Fibroblast of lung (primary cell): ENCODE measurements around the gene SPATA32. TPM values are rescaled to one million over a fixed set of nuclear protein-coding genes. Genes with fewer than 3 reads are reported as not detected.

Experiments
- DNase-seq, 2 donors: peaks; one replicate each; pipeline versions ENCODE4 v3.0.0 to v3.0.0-alpha.2; 2010; ENCODE audit warnings: low read depth in 2 of 2
- H2AFZ ChIP-seq: 2 replicates; pipeline ENCODE4 v1.5.1; 2012; ENCODE audit warnings: low read length, control low read depth, inconsistent platforms
- H3K27ac ChIP-seq: 2 replicates; pipeline ENCODE4 v1.5.1; 2011; ENCODE audit warnings: low read length, control low read depth; ENCODE audit not compliant: insufficient read depth
- H3K27me3 ChIP-seq: 2 replicates; pipeline ENCODE4 v1.5.1; 2011; ENCODE audit warnings: mild to moderate bottlenecking, low read length; ENCODE audit not compliant: control insufficient read depth, insufficient read depth
- H3K36me3 ChIP-seq: 2 replicates; pipeline ENCODE4 v1.5.1; 2011; ENCODE audit warnings: low read length; ENCODE audit not compliant: control insufficient read depth, insufficient read depth
- H3K4me1 ChIP-seq: 2 replicates; pipeline ENCODE4 v1.5.1; 2011; ENCODE audit warnings: low read length; ENCODE audit not compliant: control insufficient read depth, insufficient read depth; ENCODE audit errors: extremely low read depth
- H3K4me2 ChIP-seq: 2 replicates; pipeline ENCODE4 v1.5.1; 2011; ENCODE audit warnings: low read length, control low read depth; ENCODE audit not compliant: insufficient read depth; ENCODE audit errors: extremely low read depth
- H3K4me3 ChIP-seq, 4 experiments: fragments of 200-600 bp in 1 of 4; sonication (generic) in 1 of 4; replicated peaks in 1 of 4; 2 replicates each; pipeline ENCODE4 v1.5.1; 2011 to 2016; ENCODE audit warnings: low read length in 4 of 4, low read depth in 3 of 4, mild to moderate bottlenecking in 3 of 4, control low read depth in 2 of 4, inconsistent platforms in 1 of 4, mixed read lengths in 1 of 4; ENCODE audit not compliant: insufficient read depth in 1 of 4; ENCODE audit errors: control extremely low read depth in 1 of 4
- H3K79me2 ChIP-seq: 2 replicates; pipeline ENCODE4 v1.5.1; 2012; ENCODE audit warnings: mild to moderate bottlenecking, low read length, inconsistent platforms; ENCODE audit not compliant: control insufficient read depth, insufficient read depth
- H3K9ac ChIP-seq: 2 replicates; pipeline ENCODE4 v1.5.1; 2011; ENCODE audit warnings: mild to moderate bottlenecking, low read length, control low read depth; ENCODE audit not compliant: insufficient read depth
- H3K9me3 ChIP-seq: 2 replicates; pipeline ENCODE4 v1.5.1; 2012; ENCODE audit warnings: low read depth, low read length; ENCODE audit not compliant: control insufficient read depth, insufficient read depth
- H4K20me1 ChIP-seq: 2 replicates; pipeline ENCODE4 v1.5.1; 2011; ENCODE audit warnings: low read length; ENCODE audit not compliant: control insufficient read depth, insufficient read depth; ENCODE audit errors: extremely low read depth
- EZH2 ChIP-seq: IDR thresholded peaks from 2 replicates; pipeline ENCODE4 v1.5.1; 2012; ENCODE audit warnings: low read length, control low read depth, mild to moderate bottlenecking; ENCODE audit errors: missing control alignments
- polyA minus RNA-seq: library from RNA; depleted of rRNA, polyadenylated mRNA; stranded (reverse); fragments of >200 nt; gene quantifications from 2 replicates; pipeline ENCODE4 v1.2.3, GENCODE V29; 2011; ENCODE audit warnings: low replicate concordance
- polyA plus RNA-seq, 2 donors: library from polyadenylated mRNA; depleted of rRNA in 1 of 2; stranded (reverse) in 1 of 2; unstranded in 1 of 2; fragments of >200 nt; gene quantifications; 2 replicates each; pipeline ENCODE4 v1.2.1, GENCODE V29; 2011 to 2012; ENCODE audit warnings: missing spikeins in 1 of 2
- total RNA-seq: library from RNA; depleted of rRNA; stranded (reverse); fragments of >200 nt; gene quantifications from 2 replicates; pipeline ENCODE4 v1.2.1, GENCODE V29; 2014
- TF ChIP-seq, protein P1 (sequence below), 2 donors: IDR thresholded peaks in 1 of 2; conservative IDR thresholded peaks in 1 of 2; 1 replicate in 1 of 2; 2 replicates in 1 of 2; pipeline ENCODE4 v1.5.1; 2011 to 2012; ENCODE audit warnings: low read length in 2 of 2, control low read depth in 1 of 2, inconsistent platforms in 1 of 2, low read depth in 1 of 2, mild to moderate bottlenecking in 1 of 2

Gene SPATA32, protein sequence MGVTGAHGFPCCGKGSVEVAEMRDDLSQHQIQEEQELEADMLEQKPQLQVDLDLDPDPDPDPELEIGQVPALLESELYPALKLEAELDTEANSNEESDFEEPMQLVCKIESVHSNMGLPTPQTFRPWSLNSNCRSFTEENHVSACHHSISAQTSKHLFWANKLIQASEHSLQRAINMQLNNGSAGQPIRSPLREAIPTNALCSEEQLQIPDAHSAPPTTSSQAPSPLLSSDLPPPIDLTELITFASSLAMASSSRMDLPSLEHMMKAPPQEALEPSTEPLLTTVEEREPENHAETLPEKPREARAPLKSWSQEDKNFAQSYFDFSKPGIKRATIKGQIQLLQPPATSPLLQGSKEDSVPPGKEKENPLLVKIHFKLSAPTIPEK
- total RNA-seq: not detected in 2 replicates
- not detected in 2 replicates for polyA plus RNA-seq
- polyA plus RNA-seq (2012): not detected in 2 replicates
- polyA minus RNA-seq: not detected in 2 replicates

GRCh38 chr17:45261577-45262515, at the start of gene SPATA32:
SPATA32 (minus strand) TSS chr17:45262094; CDS start chr17:45262016, 78 bp downstream.
- Histone ChIP-seq H3K27me3 (peaks cover 10% of the 10 kb centered on the region), H3K4me1 (peaks cover 18% of the 10 kb centered on the region), H3K36me3 (peaks cover 10% of the 10 kb centered on the region), H3K79me2 (no peaks in the 10 kb centered on the region), H2AFZ (no peak within 1 kb of the TSS), H3K4me2 (peak within 1 kb of the TSS; percentile 84), H3K9ac (peak within 1 kb of the TSS; percentile 13), H3K27ac (no peak within 1 kb of the TSS), H3K4me3 (peak within 1 kb of the TSS; percentile 14 to 56 (median 42)), H3K9me3 (no peaks in the 10 kb centered on the region), H4K20me1 (no peaks in the 10 kb centered on the region)
- peak; percentile 19 to 31 for DNase-seq
- no peak for TF ChIP-seq EZH2
- TF ChIP-seq, protein P1, sequence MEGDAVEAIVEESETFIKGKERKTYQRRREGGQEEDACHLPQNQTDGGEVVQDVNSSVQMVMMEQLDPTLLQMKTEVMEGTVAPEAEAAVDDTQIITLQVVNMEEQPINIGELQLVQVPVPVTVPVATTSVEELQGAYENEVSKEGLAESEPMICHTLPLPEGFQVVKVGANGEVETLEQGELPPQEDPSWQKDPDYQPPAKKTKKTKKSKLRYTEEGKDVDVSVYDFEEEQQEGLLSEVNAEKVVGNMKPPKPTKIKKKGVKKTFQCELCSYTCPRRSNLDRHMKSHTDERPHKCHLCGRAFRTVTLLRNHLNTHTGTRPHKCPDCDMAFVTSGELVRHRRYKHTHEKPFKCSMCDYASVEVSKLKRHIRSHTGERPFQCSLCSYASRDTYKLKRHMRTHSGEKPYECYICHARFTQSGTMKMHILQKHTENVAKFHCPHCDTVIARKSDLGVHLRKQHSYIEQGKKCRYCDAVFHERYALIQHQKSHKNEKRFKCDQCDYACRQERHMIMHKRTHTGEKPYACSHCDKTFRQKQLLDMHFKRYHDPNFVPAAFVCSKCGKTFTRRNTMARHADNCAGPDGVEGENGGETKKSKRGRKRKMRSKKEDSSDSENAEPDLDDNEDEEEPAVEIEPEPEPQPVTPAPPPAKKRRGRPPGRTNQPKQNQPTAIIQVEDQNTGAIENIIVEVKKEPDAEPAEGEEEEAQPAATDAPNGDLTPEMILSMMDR (conservative IDR thresholded peaks at IDR 0.05 in 1 of 2, IDR thresholded peaks at IDR 0.05 in 1 of 2; ENCODE audit: low read depth in 1 of 2, low read length in 2 of 2): no peak

DNA sequence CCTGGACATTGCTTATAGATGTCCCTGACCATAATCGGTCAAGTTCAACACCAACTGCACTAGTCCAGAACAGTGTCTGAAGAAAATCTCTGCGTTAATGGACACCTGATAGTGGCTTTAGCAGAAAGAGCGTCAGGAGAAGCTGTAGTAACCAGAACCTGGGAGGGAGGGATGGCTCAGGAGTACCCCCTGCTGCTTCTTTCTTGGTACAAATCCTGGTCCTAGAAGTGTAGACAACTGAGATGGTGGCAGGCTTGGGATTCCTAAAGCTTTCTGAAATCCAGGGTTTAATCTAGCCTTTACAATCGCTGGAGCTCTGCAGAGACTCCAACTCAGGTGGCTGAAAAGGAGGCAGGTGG, 49.5 kb upstream of the SPATA32 start:
- H3K27ac ChIP-seq: no peak overlapping the region
- DNase-seq: no peak
- H3K9ac ChIP-seq: no peak overlapping the region
- no peak overlapping the region for H3K4me2 ChIP-seq
- no peaks in the 10 kb centered on the region for H3K27me3 ChIP-seq
- H3K4me3 ChIP-seq: no peak overlapping the region
- TF ChIP-seq, protein P1 (conservative IDR thresholded peaks at IDR 0.05 in 1 of 2, IDR thresholded peaks at IDR 0.05 in 1 of 2; ENCODE audit: low read depth in 1 of 2, low read length in 2 of 2): peak in 1 of 2 donors; percentile 20
- TF ChIP-seq EZH2: no peak
- no peaks in the 10 kb centered on the region for H3K9me3 ChIP-seq
- H3K79me2 ChIP-seq: peaks cover 72% of the 10 kb centered on the region
- peaks cover 44% of the 10 kb centered on the region for H3K4me1 ChIP-seq
- H2AFZ ChIP-seq: no peak overlapping the region
- H3K36me3 ChIP-seq: peaks cover 4% of the 10 kb centered on the region
- H4K20me1 ChIP-seq: no peaks in the 10 kb centered on the region
